SK-N-MC (cell line): ENCODE results near the gene SLC24A5.

Experiments
- EZH2 ChIP-seq: fragments of 200-600 bp; sonication (generic); IDR thresholded peaks from one replicate; pipeline ENCODE4 v1.6.1; 2017; ENCODE audit warnings: antibody characterized with exemption
- POLR2AphosphoS5 ChIP-seq: IDR thresholded peaks from 2 replicates; pipeline ENCODE4 v1.6.1; 2012; ENCODE audit warnings: mild to moderate bottlenecking, low read depth, low read length, borderline replicate concordance

DNA sequence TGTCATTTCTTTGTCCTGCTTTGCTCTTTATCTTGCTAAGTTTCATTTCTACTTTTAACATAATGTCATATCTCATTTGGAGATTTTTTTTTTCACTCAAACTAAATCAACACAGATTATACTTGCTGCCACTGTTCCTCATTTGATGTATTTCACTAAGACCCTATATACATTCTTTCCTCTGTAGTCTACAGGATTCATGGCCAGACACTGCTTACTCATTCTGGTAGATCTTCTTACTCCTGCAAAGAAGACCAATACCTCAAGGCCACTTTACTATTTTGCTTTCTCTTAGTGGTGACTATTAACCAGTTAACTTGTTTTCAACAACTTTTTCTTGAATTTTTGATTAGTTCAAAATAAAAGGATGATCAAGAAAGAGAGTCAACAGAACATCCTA, 26.6 kb downstream of the SLC24A5 start:
- TF ChIP-seq POLR2AphosphoS5 (no peak), EZH2 (no peak)
